ENCODE measurements around the gene FARP1. TPM values are rescaled to one million over a fixed set of nuclear protein-coding genes. Genes with fewer than 3 reads are reported as not detected.
A peak's percentile ranks its signal among the peaks of the same experiment; 100 is the strongest.
"Not testable (repeated sequence)": the region's sequence is repeated elsewhere in the genome, so short reads cannot be mapped to it uniquely, and the experiment has no call there.

The FARP1 gene
- total and polyA plus RNA-seq, 8 donors, result 11.6 to 319 (median 70.3) TPM

GRCh38 chr13:98368019-98368418 lies 225.1 kb downstream of the FARP1 start:
- peaks cover 0 to 21% (median 16%) of the 10 kb centered on the region in 4 donors for H3K4me1 ChIP-seq
- peaks cover 0 to 11% (median 9%) of the 10 kb centered on the region in 4 donors for H3K36me3 ChIP-seq
- peak overlapping the region in 2 of 5 donors; percentile 27 to 66 for H3K27ac ChIP-seq
- H3K9me3 ChIP-seq, result no peaks in the 10 kb centered on the region
- TF ChIP-seq CTCF (IDR thresholded peaks at IDR 0.05) (no peak), EP300 (IDR thresholded peaks at IDR 0.05) (no peak), POLR2A (IDR thresholded peaks at IDR 0.05) (no peak), POLR2AphosphoS5 (IDR thresholded peaks at IDR 0.05) (no peak)
- H3K4me3 ChIP-seq, result no peak overlapping the region
- intact Hi-C loops (cut with DNase I; ENCODE audit: low total_unique reads), result no loop called here
- WGBS, 5 donors, result 68 to 81% (median 73%) methylated on average over 2 of the region's 2 CpGs
- no peaks in the 10 kb centered on the region for H3K27me3 ChIP-seq
- no peak for DNase-seq

DNA sequence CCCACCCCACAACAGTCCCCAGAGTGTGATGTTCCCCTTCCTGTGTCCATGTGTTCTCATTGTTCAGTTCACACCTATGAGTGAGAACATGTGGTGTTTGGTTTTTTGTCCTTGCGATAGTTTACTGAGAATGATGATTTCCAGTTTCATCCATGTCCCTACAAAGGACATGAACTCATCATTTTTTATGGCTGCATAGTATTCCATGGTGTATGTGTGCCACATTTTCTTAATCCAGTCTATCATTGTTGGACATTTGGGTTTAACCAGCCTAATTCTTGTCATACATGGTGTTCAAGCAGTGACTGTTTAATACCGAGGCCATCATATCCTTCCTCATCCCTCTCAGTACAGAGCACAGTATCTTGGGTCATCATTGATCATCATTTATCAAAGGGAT lies 226.6 kb downstream of the FARP1 start:
- peaks cover 0 to 16% (median 10%) of the 10 kb centered on the region in 4 donors for H3K36me3 ChIP-seq
- 88 to 100% (median 99%) methylated on average over 2 of the region's 2 CpGs for WGBS, 5 donors
- intact Hi-C loops (cut with DNase I; ENCODE audit: low total_unique reads); DNase-seq; H3K9me3 ChIP-seq; H3K27me3 ChIP-seq; H3K4me3 ChIP-seq: not testable (repeated sequence)
- H3K27ac ChIP-seq, result peak overlapping the region in 1 of 5 donors; percentile 64
- peaks cover 0 to 19% (median 15%) of the 10 kb centered on the region in 4 donors for H3K4me1 ChIP-seq

DNA sequence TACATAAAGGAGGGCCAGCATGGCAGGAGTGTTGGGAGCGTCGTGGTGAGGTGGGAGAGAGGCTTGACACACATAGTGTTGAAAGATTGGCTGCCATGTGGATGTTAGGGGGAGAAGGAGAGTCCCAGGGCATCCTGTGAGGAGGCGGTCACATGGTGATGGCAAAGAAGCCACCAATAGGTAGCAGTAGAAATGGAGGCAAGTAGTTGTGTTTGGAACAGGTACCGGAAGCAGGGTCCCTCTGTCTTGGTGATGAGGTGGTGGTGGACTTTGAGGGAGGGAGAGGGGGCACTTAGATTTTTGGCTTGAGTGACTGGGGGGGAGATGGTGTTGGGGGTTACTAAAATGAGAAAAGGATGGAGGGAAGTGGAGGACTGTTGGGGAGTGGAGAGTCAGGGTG lies 227.4 kb downstream of the FARP1 start:
- intact Hi-C loops (cut with DNase I; ENCODE audit: low total_unique reads), result no loop called here
- WGBS, 5 donors, result 89 to 98% (median 94%) methylated on average over 4 of the region's 4 CpGs
- peak overlapping the region in 3 of 5 donors; percentile 41 to 64 (median 49) for H3K27ac ChIP-seq
- H3K27me3 ChIP-seq, result no peaks in the 10 kb centered on the region
- H3K4me3 ChIP-seq, result no peak overlapping the region
- H3K9me3 ChIP-seq, result peaks cover 0 to 9% (median 8%) of the 10 kb centered on the region in 4 donors
- DNase-seq, result no peak
- H3K4me1 ChIP-seq, result peaks cover 0 to 19% (median 15%) of the 10 kb centered on the region in 4 donors
- H3K36me3 ChIP-seq, result peaks cover 0 to 19% (median 10%) of the 10 kb centered on the region in 4 donors
- TF ChIP-seq EP300 (IDR thresholded peaks at IDR 0.05) (no peak), CTCF (IDR thresholded peaks at IDR 0.05) (no peak), POLR2A (IDR thresholded peaks at IDR 0.05) (no peak), POLR2AphosphoS5 (IDR thresholded peaks at IDR 0.05) (no peak)

- peak; percentile 69 to 81 for DNase-seq
- H3K27ac ChIP-seq, result peak overlapping the region in 4 of 5 donors; percentile 20 to 64 (median 45)
- H3K4me1 ChIP-seq, result peaks cover 0 to 19% (median 15%) of the 10 kb centered on the region in 4 donors
- WGBS, 5 donors, result 37 to 58% (median 56%) methylated on average over 16 of the region's 16 CpGs
- intact Hi-C loops (cut with DNase I; ENCODE audit: low total_unique reads), result no loop called here
- H3K4me3 ChIP-seq, result no peak overlapping the region
- peaks cover 0 to 19% (median 10%) of the 10 kb centered on the region in 4 donors for H3K36me3 ChIP-seq
- no peak for TF ChIP-seq POLR2A (IDR thresholded peaks at IDR 0.05)
- no peak for TF ChIP-seq CTCF (IDR thresholded peaks at IDR 0.05)
- TF ChIP-seq POLR2AphosphoS5 (IDR thresholded peaks at IDR 0.05), result peak in 2 of 3 donors; percentile 7 to 40
- H3K27me3 ChIP-seq, result no peaks in the 10 kb centered on the region
- H3K9me3 ChIP-seq, result peaks cover 0 to 9% (median 8%) of the 10 kb centered on the region in 4 donors
Measured at GRCh38 chr13:98370806-98371515, 228.1 kb downstream of the FARP1 start.
